HG03520 (cell line): ENCODE data around the gene SHC2.
"Not testable (repeated sequence)": the region's sequence is repeated elsewhere in the genome, so short reads cannot be mapped to it uniquely, and the experiment has no call there.

Experiments
- ATAC-seq: cut with Tn5 transposase; IDR thresholded peaks from one replicate; pipeline ENCODE4 v1.9.1; 2021; ENCODE audit warnings: mild to moderate bottlenecking, moderate library complexity; ENCODE audit not compliant: unreplicated experiment

SHC2 gene

GRCh38 chr19:470701-471100 is 9.9 kb upstream of the SHC2 start:
- no peak for ATAC-seq

- no peak for ATAC-seq
These were observed 9.0 kb upstream of the SHC2 start for GRCh38 chr19:469833-470232.

- no peak for ATAC-seq
These were observed 7.9 kb upstream of the SHC2 start for GRCh38 chr19:468587-469256.

- ATAC-seq = no peak
These were observed 6.7 kb upstream of the SHC2 start for GRCh38 chr19:467554-467953.

- no peak for ATAC-seq
These were observed 4.4 kb upstream of the SHC2 start for GRCh38 chr19:465056-465816.

- no peak for ATAC-seq
These were observed 3.3 kb upstream of the SHC2 start for GRCh38 chr19:464208-464545.

- no peak for ATAC-seq
These were observed 2.8 kb upstream of the SHC2 start for GRCh38 chr19:463483-464207.

- no peak for ATAC-seq
These were observed 1.1 kb upstream of the SHC2 start for GRCh38 chr19:461721-462551.

- ATAC-seq = no peak
These were observed 915 bp downstream of the SHC2 start for GRCh38 chr19:459724-460511.

- ATAC-seq = no peak
These were observed 2.5 kb downstream of the SHC2 start for GRCh38 chr19:458091-459042.

- no peak for ATAC-seq
These were observed 3.2 kb downstream of the SHC2 start for GRCh38 chr19:457636-458035.

GRCh38 chr19:456547-457110 is 4.2 kb downstream of the SHC2 start:
- no peak for ATAC-seq

GRCh38 chr19:455851-456546 is 4.8 kb downstream of the SHC2 start:
- ATAC-seq = no peak

- no peak for ATAC-seq
These were observed 5.7 kb downstream of the SHC2 start for GRCh38 chr19:455031-455705.

- no peak for ATAC-seq
These were observed 7.2 kb downstream of the SHC2 start for GRCh38 chr19:453606-454005.

- ATAC-seq = no peak
These were observed 8.0 kb downstream of the SHC2 start for GRCh38 chr19:452829-453228.

- not testable (repeated sequence) for ATAC-seq
These were observed 9.8 kb downstream of the SHC2 start for GRCh38 chr19:450912-451481.
